ENCODE data around the gene CDH24. TPM values are rescaled to one million over a fixed set of nuclear protein-coding genes. Genes with fewer than 3 reads are reported as not detected.

CDH24 gene
- total RNA-seq (2022; extraction: Qiagen RNA extraction; ENCODE audit: low read depth), result 2.7 to 5.9 TPM (median 5.0 TPM) in 5 replicates

DNA sequence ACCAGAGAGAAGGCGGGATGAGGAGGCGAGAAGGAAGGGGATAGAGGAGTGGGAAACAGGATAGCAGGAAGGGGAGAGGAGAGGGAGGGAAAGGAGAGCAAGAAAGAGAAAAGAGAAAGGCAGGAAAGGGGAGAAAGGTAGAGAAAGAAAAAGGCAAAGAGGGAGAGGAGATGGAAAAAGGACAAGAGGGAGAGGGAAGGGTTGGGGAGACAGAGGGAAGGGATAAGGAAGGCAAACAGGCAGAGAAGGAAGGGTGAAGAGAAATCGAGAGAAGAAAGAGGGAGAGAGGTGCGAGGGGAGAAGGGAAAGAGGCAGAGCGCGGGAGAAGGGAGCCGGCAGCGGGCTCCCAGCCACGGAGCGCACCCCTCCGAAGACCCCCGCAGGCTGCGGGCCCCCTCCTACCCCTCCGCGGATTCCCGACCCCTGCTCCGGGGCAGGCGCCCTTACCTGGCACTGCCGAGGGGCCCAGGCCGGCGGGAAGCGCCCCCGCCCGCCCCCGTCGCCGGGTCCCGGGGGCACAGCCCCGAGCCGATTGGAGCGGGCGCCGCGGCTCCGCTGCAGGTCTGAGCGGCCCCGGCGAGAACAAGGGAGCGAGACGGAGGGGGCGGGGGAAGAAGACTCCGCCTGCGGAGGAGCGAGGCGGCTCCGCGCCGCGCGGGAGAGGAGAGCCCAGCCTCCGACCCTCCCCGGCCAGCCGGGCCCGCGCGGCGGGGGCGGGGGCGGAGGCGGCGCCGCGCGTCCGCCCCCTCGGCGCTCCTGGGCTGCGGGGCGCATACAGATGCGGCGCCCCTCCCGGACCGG is at the start of gene CDH24:
Gene CDH24 (minus strand): TSS at position 565 of the 801 bp plus-strand sequence. CDS start 1,787 bp downstream, outside the sequence.

DNA sequence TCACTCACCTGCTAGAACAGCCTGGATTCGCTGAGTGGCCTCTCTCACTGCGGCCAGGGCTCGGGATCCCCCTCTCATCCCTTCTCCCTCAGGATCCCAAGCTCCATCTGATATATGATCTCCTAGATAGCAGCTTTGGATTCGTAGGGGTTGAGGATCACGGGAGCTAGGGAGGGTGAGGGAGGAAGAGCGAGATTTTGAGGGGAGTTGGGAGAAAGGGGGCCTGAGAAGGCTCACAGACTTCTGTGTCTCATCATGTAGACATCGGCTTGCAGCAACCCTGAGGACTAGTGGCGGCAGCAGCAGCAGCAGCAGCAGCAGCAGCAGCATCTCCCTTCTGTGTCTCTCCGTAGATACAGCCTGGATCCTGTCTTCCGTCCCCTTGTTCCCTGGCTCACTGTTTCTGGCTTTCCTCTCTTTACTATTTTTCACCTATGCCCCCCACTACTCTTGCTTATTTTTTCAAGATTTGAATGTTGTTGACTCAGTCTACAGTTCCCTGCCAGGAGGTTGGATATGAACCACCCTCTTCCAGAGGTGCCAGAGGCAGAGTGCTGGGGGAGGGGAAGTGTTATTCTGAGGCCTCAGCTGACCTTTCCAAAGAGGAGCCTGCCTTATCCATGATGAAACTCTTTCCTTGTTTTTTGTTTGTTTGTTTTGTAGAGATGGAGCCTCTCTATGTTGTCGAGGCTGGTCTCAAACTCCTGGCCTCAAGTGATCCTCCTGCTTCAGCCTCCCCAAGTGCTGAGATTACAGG is 47.4 kb upstream of the CDH24 start, which contains the start of gene CIROP:
Gene CIROP (minus strand): TSS at position 399 of the 757 bp plus-strand sequence. CDS start 69 bp downstream, at position 330.

GRCh38 chr14:23095196-23096108 is 38.1 kb upstream of the CDH24 start, which contains the start of gene C14orf119:
Gene C14orf119 (plus strand): TSS chr14:23095505. CDS start chr14:23097659, 2,154 bp downstream.

DNA sequence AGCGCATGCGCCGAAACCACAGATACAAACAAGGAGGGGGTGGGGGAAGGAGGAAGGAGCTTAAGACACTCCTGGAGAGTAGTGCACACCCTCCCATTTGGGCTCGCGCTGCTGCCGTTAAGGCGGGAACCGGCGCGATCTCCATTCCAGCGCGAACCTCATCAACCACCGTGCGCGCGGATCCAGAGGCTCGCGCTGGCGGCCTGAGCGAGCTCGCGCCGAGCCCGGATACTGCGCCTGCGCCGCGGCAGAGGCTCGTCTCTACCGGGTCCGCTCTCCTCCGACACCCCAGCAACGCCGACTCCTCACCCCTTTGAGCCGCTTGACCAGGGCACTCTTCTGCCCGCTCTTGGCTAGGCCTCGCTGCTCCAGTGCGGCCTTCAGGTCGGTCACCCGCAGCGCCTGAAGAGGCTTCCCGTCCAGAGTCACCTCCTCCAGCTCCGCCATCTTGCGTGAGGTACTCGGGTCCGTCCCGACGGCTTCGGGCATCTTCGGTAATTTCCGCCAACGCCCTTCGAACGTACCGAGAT is 37.4 kb upstream of the CDH24 start, which contains the start of gene ACIN1:
Gene ACIN1 (minus strand): TSS at position 471 of the 530 bp plus-strand sequence. CDS start 24 bp downstream, at position 447.

DNA sequence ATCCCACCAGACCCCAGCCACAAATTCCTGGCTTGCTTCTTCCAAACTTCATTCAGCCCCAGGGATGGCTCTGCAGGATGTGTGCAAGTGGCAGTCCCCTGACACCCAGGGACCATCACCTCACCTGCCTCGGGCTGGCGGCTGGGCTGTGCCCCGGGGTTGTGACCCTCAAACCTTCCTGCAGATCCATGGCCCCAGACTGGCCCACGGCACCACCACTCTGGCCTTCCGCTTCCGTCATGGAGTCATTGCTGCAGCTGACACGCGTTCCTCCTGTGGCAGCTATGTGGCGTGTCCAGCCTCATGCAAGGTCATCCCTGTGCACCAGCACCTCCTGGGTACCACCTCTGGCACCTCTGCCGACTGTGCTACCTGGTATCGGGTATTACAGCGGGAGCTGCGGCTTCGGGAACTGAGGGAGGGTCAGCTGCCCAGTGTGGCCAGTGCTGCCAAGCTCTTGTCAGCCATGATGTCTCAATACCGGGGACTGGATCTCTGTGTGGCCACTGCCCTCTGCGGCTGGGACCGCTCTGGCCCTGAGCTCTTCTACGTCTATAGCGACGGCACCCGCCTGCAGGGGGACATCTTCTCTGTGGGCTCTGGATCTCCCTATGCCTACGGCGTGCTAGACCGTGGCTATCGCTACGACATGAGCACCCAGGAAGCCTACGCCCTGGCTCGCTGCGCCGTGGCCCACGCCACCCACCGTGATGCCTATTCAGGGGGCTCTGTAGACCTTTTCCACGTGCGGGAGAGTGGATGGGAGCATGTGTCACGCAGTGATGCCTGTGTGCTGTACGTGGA is 15.0 kb downstream of the CDH24 start, which contains the start of gene PSMB11:
Gene PSMB11 (plus strand): TSS at position 51 of the 804 bp plus-strand sequence. CDS start 14 bp downstream, at position 65.

GRCh38 chr14:23034498-23035302 is 22.6 kb downstream of the CDH24 start, which contains the start of gene PSMB5:
Gene PSMB5 (minus strand): TSS chr14:23034900. CDS start chr14:23034881, 19 bp downstream.

DNA sequence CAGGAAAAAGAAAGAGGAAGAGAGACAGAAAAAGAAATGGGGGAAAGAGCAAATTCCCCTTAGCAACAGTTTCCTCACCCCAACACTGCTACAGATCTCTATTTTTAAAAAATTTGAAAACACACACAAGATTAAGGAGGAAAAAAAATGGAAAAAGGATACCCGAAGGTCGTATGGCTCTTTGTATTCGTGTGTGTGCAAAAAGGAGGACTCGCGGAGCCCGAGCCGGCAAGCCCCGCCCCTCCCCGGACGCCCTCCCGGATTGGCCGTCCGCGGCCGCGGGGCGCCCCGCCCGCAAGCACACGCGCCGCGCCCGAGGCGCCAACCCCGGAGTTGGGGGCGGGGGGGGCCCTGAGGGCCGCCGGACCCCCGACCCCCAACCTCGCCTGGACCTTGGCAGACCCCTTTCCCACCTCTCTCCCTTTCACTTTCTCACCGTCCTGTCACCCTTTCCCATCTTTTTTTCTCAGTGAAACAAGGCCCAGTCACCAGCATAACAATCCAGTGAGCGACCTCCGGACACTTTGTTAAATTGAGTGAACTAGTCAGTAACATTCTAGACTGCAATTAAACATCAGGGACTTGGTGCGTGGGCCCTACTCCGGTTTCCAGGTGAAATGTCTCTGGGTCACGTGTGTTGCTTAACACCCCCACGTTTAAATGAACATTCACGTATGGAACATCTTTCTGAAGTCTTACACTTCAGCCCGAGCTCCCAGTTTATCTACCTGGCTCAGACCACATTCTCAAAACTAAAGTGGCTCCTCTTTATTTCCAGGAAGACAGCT is 47.2 kb downstream of the CDH24 start, which contains the start of gene C14orf93:
Gene C14orf93 (minus strand): TSS at position 205 of the 788 bp plus-strand sequence. CDS start 11,120 bp downstream, outside the sequence.

Other genes with a start within 250 kb of the CDH24 start
- gene SLC7A7, start 242.1 kb downstream of the CDH24 start, total RNA-seq (2022; extraction: Qiagen RNA extraction; ENCODE audit: low read depth), result 10.1 to 16.0 TPM (median 14.5 TPM) in 5 replicates
- gene MRPL52, start 227.6 kb downstream of the CDH24 start, total RNA-seq (2022; extraction: Qiagen RNA extraction; ENCODE audit: low read depth), result 149 to 241 TPM (median 211 TPM) in 5 replicates
- gene MMP14, start 220.9 kb downstream of the CDH24 start, total RNA-seq (2022; extraction: Qiagen RNA extraction; ENCODE audit: low read depth), result 0.37 to 0.94 TPM (median 0.74 TPM) in 5 replicates
- gene LRP10, start 185.8 kb downstream of the CDH24 start, total RNA-seq (2022; extraction: Qiagen RNA extraction; ENCODE audit: low read depth), result 59.9 to 82.8 TPM (median 72.1 TPM) in 5 replicates
- 0.22 to 0.46 TPM (median 0.37 TPM) in 5 replicates for gene REM2, start 174.3 kb downstream of the CDH24 start, total RNA-seq (2022; extraction: Qiagen RNA extraction; ENCODE audit: low read depth)
- gene RBM23, start 138.4 kb downstream of the CDH24 start, total RNA-seq (2022; extraction: Qiagen RNA extraction; ENCODE audit: low read depth), result 58.1 to 70.5 TPM (median 63.1 TPM) in 5 replicates
- gene PRMT5, start 128.1 kb downstream of the CDH24 start, total RNA-seq (2022; extraction: Qiagen RNA extraction; ENCODE audit: low read depth), result 103 to 161 TPM (median 122 TPM) in 5 replicates
- gene HAUS4, start 100.4 kb downstream of the CDH24 start, total RNA-seq (2022; extraction: Qiagen RNA extraction; ENCODE audit: low read depth), result 35.0 to 41.1 TPM (median 36.9 TPM) in 5 replicates
- gene AJUBA, start 75.0 kb downstream of the CDH24 start, total RNA-seq (2022; extraction: Qiagen RNA extraction; ENCODE audit: low read depth), result 38.8 to 43.7 TPM (median 40.1 TPM) in 5 replicates
- gene C14orf93, start 47.4 kb downstream of the CDH24 start, total RNA-seq (2022; extraction: Qiagen RNA extraction; ENCODE audit: low read depth), result 3.5 to 4.2 TPM (median 3.8 TPM) in 5 replicates
- gene PSMB5, start 22.6 kb downstream of the CDH24 start, total RNA-seq (2022; extraction: Qiagen RNA extraction; ENCODE audit: low read depth), result 311 to 330 TPM (median 317 TPM) in 5 replicates
- not detected in 5 replicates for gene PSMB11, start 15.3 kb downstream of the CDH24 start, total RNA-seq (2022; extraction: Qiagen RNA extraction; ENCODE audit: low read depth)
- 98.6 to 112 TPM (median 108 TPM) in 5 replicates for gene ACIN1, start 37.6 kb upstream of the CDH24 start, total RNA-seq (2022; extraction: Qiagen RNA extraction; ENCODE audit: low read depth)
- 79.6 to 113 TPM (median 107 TPM) in 5 replicates for gene C14orf119, start 38.0 kb upstream of the CDH24 start, total RNA-seq (2022; extraction: Qiagen RNA extraction; ENCODE audit: low read depth)
- gene CIROP, start 47.5 kb upstream of the CDH24 start, total RNA-seq (2022; extraction: Qiagen RNA extraction; ENCODE audit: low read depth), result not detected in 5 replicates
- gene CEBPE, start 61.7 kb upstream of the CDH24 start, total RNA-seq (2022; extraction: Qiagen RNA extraction; ENCODE audit: low read depth), result not detected in 5 replicates
- 0.27 to 0.80 TPM (median 0.55 TPM) in 5 replicates for gene SLC7A8, start 126.1 kb upstream of the CDH24 start, total RNA-seq (2022; extraction: Qiagen RNA extraction; ENCODE audit: low read depth)
- gene RNF212B, start 180.4 kb upstream of the CDH24 start, total RNA-seq (2022; extraction: Qiagen RNA extraction; ENCODE audit: low read depth), result not detected in 5 replicates
- gene HOMEZ, start 228.6 kb upstream of the CDH24 start, total RNA-seq (2022; extraction: Qiagen RNA extraction; ENCODE audit: low read depth), result 6.8 to 9.3 TPM (median 7.4 TPM) in 5 replicates
- 3.5 to 6.1 TPM (median 4.6 TPM) in 5 replicates for gene PPP1R3E, start 245.3 kb upstream of the CDH24 start, total RNA-seq (2022; extraction: Qiagen RNA extraction; ENCODE audit: low read depth)
- gene BCL2L2, start 249.3 kb upstream of the CDH24 start, total RNA-seq (2022; extraction: Qiagen RNA extraction; ENCODE audit: low read depth), result 18.6 to 22.7 TPM (median 21.0 TPM) in 5 replicates

Measured in A549 treated with RU486 at 1 μM for 4 hours (cell line).